Endothelial cell of umbilical vein (primary cell): ENCODE measurements around the gene ZFAND6. TPM values are rescaled to one million over a fixed set of nuclear protein-coding genes. Genes with fewer than 3 reads are reported as not detected.

Experiments used
- BruUV-seq: library from RNA; stranded (reverse); fragments of 400-500 nt; replicated peaks from 2 replicates; lab custom pipeline; 2021; lab: Mats Ljungman, UMichigan
- CTCF ChIA-PET: fragments of 300-600, 350-600 bp; sonication (Branson Sonifier 250); formaldehyde crosslinking; loops from one replicate; lab custom pipeline; 2021; ENCODE audit warnings: antibody characterized with exemption, inconsistent platforms; lab: Charles Lee
- POLR2A ChIA-PET: fragments of 300-600, 350-600 bp; sonication (Branson Sonifier 250); formaldehyde crosslinking; loops from one replicate; lab custom pipeline; 2021; ENCODE audit warnings: antibody characterized with exemption, inconsistent platforms; lab: Charles Lee
- DNase-seq: peaks from one replicate; pipeline ENCODE4 v3.0.0-alpha.2; 2011; ENCODE audit warnings: low read depth, low spot score
- FAIRE-seq: peaks from 2 replicates; lab custom pipeline; 2011; peaks lifted over from hg19 to GRCh38; lab: Jason Lieb, UNC
- H2AFZ ChIP-seq: 2 replicates; pipeline ENCODE4 v1.6.0; 2012; ENCODE audit warnings: low read depth, low read length, control low read depth, inconsistent platforms
- H3K27ac ChIP-seq: 2 replicates; pipeline ENCODE4 v1.5.1; 2011; ENCODE audit warnings: low read depth, mild to moderate bottlenecking, control low read depth, low read length, moderate library complexity; ENCODE audit not compliant: insufficient read depth
- H3K27me3 ChIP-seq, 2 experiments: 2 replicates each; pipeline versions ENCODE4 v1.6.0 to v1.6.1; 2011; ENCODE audit warnings: low read length in 2 of 2, mixed read lengths in 1 of 2; ENCODE audit not compliant: control insufficient read depth in 2 of 2, insufficient read depth in 2 of 2
- H3K36me3 ChIP-seq, 2 experiments: 2 replicates in 1 of 2; 3 replicates in 1 of 2; pipeline ENCODE4 v1.5.1; 2011; ENCODE audit warnings: low read length in 2 of 2, mild to moderate bottlenecking in 1 of 2, moderate library complexity in 1 of 2; ENCODE audit not compliant: control insufficient read depth in 2 of 2, insufficient read depth in 2 of 2; ENCODE audit errors: extremely low read depth in 1 of 2
- H3K4me1 ChIP-seq: 3 replicates; pipeline ENCODE4 v1.5.1; 2011; ENCODE audit warnings: mild to moderate bottlenecking, low read length; ENCODE audit not compliant: control insufficient read depth, insufficient read depth; ENCODE audit errors: extremely low read depth
- H3K4me2 ChIP-seq: 2 replicates; pipeline ENCODE4 v1.6.1; 2011; ENCODE audit warnings: low read length, control low read depth, mixed read lengths; ENCODE audit not compliant: insufficient read depth
- H3K4me3 ChIP-seq, 3 experiments: fragments of 200-600 bp in 1 of 3; sonication (generic), shearing (Covaris generic) in 1 of 3; replicated peaks in 1 of 3; 2 replicates each; pipeline ENCODE4 v1.5.1; 2011 to 2016; ENCODE audit warnings: control low read depth in 3 of 3, low read length in 3 of 3, mild to moderate bottlenecking in 2 of 3, inconsistent platforms in 1 of 3, low read depth in 1 of 3, moderate library complexity in 1 of 3; ENCODE audit not compliant: insufficient read depth in 1 of 3
- H3K79me2 ChIP-seq: 2 replicates; pipeline ENCODE4 v1.6.0; 2012; ENCODE audit warnings: low read length, inconsistent platforms; ENCODE audit not compliant: control insufficient read depth, insufficient read depth
- H3K9ac ChIP-seq: replicated peaks from 2 replicates; pipeline ENCODE3; 2011; ENCODE audit warnings: low read length, control low read depth; ENCODE audit not compliant: insufficient read depth; ENCODE audit errors: extremely low read depth
- H3K9me1 ChIP-seq: replicated peaks from 3 replicates; pipeline ENCODE4 v1.6.0; 2011; ENCODE audit warnings: mild to moderate bottlenecking, low read length; ENCODE audit not compliant: control insufficient read depth, insufficient read depth; ENCODE audit errors: extremely low read depth
- H3K9me3 ChIP-seq: replicated peaks from 2 replicates; pipeline ENCODE4 v1.5.1; 2012; ENCODE audit warnings: low read length, inconsistent platforms; ENCODE audit not compliant: control insufficient read depth, insufficient read depth
- H4K20me1 ChIP-seq: replicated peaks from 2 replicates; pipeline ENCODE3; 2011; ENCODE audit warnings: mild to moderate bottlenecking, low read length; ENCODE audit not compliant: control insufficient read depth, insufficient read depth; ENCODE audit errors: extremely low read depth
- EZH2 ChIP-seq: IDR thresholded peaks from 2 replicates; pipeline ENCODE4 v1.6.1; 2012; ENCODE audit warnings: borderline replicate concordance, low read depth, mild to moderate bottlenecking, moderate library complexity, low read length, inconsistent platforms; ENCODE audit not compliant: severe bottlenecking
- FOS ChIP-seq: IDR thresholded peaks from 2 replicates; pipeline ENCODE4 v1.6.1; 2011; ENCODE audit warnings: mild to moderate bottlenecking, low read length, moderate library complexity, borderline replicate concordance; ENCODE audit not compliant: insufficient read depth
- GATA2 ChIP-seq: IDR thresholded peaks from 2 replicates; pipeline ENCODE4 v1.7.0; 2011; ENCODE audit warnings: low read depth, mild to moderate bottlenecking, moderate library complexity, mixed read lengths, low read length; ENCODE audit not compliant: insufficient read length, insufficient read depth
- JUN ChIP-seq: IDR thresholded peaks from 2 replicates; pipeline ENCODE4 v1.6.1; 2011; ENCODE audit warnings: borderline replicate concordance, low read depth; ENCODE audit not compliant: insufficient read length, insufficient read depth
- MAX ChIP-seq: IDR thresholded peaks from 2 replicates; pipeline ENCODE4 v1.6.1; 2011; ENCODE audit not compliant: insufficient read depth, insufficient read length
- MYC ChIP-seq: IDR thresholded peaks from one replicate; pipeline ENCODE4 v1.6.1; 2011; ENCODE audit warnings: mild to moderate bottlenecking, low read depth, low read length
- POLR2A ChIP-seq: IDR thresholded peaks from 2 replicates; pipeline ENCODE4 v1.6.1; 2012; ENCODE audit warnings: low read depth, mild to moderate bottlenecking, control low read depth, low read length
- POLR2AphosphoS5 ChIP-seq: IDR thresholded peaks from 2 replicates; pipeline ENCODE4 v1.6.1; 2012; ENCODE audit warnings: low read depth, mild to moderate bottlenecking, control low read depth, low read length, moderate library complexity; ENCODE audit not compliant: insufficient read depth
- dilution Hi-C: fragments of 300-500 bp; cut with MboI; formaldehyde crosslinking; loops from one replicate; pipeline ENCODE4 v1.15.0; 2019; ENCODE audit warnings: low sequenced_read_pairs; ENCODE audit not compliant: extremely low pct_ligation_motif_present
- intact Hi-C: fragments of 100-400 bp; cut with micrococcal nuclease; formaldehyde crosslinking; loops from one replicate; pipeline ENCODE4 v1.10.0; 2022
- polyA plus RNA-seq, 4 experiments: library from polyadenylated mRNA; depleted of rRNA in 3 of 4; stranded (reverse) in 3 of 4; unstranded in 1 of 4; fragments of >200 nt; gene quantifications; 2 replicates each; pipeline versions ENCODE4 v1.2.1 to v1.2.3, GENCODE V29; 2011 to 2012; ENCODE audit warnings: missing spikeins in 1 of 4
- total RNA-seq: library from RNA; stranded (reverse); gene quantifications from 2 replicates; pipeline ENCODE4 v1.2.3, GENCODE V29; 2021

The ZFAND6 gene
- total and polyA plus RNA-seq, 2 donors (not counting 3 experiments of a cell fraction or from before 2014, with no cell fraction given): 50.3 to 97.9 TPM

- Histone ChIP-seq H3K9me3 (no peaks in the 10 kb centered on the region), H3K4me2 (no peak overlapping the region), H3K9ac (no peak overlapping the region), H3K4me1 (peaks cover 17% of the 10 kb centered on the region), H3K79me2 (peaks cover 49% of the 10 kb centered on the region), H3K27me3 (no peaks in the 10 kb centered on the region), H4K20me1 (peaks cover 3% of the 10 kb centered on the region), H2AFZ (no peak overlapping the region), H3K4me3 (no peak overlapping the region), H3K27ac (no peak overlapping the region), H3K9me1 (peaks cover 2% of the 10 kb centered on the region), H3K36me3 (no peaks in the 10 kb centered on the region)
- intact Hi-C loops: no loop called here
- ChIA-PET CTCF (no interaction called here), POLR2A (no interaction called here)
- no TSS peak for BruUV-seq
- no peak for FAIRE-seq
- dilution Hi-C loops: no loop called here
- no peak for DNase-seq
- no peak for TF ChIP-seq MYC
- no peak for TF ChIP-seq EZH2
Measured at GRCh38 chr15:80109388-80109787, 49.9 kb downstream of the ZFAND6 start.

- Histone ChIP-seq H3K27ac (no peak overlapping the region), H2AFZ (no peak overlapping the region), H3K9me3 (no peaks in the 10 kb centered on the region), H3K9ac (no peak overlapping the region), H3K4me1 (peaks cover 3% of the 10 kb centered on the region), H4K20me1 (peaks cover 7% of the 10 kb centered on the region), H3K9me1 (no peaks in the 10 kb centered on the region), H3K4me3 (no peak overlapping the region), H3K4me2 (no peak overlapping the region), H3K27me3 (no peaks in the 10 kb centered on the region), H3K79me2 (peaks cover 48% of the 10 kb centered on the region), H3K36me3 (no peaks in the 10 kb centered on the region)
- no TSS peak for BruUV-seq
- DNase-seq (no peak), FAIRE-seq (no peak)
- intact Hi-C loops (no loop called here), dilution Hi-C loops (no loop called here)
- POLR2A ChIA-PET: no interaction called here
- CTCF ChIA-PET: no interaction called here
- TF ChIP-seq GATA2: no peak
- no peak for TF ChIP-seq MYC
- no peak for TF ChIP-seq POLR2AphosphoS5
- TF ChIP-seq JUN: no peak
- TF ChIP-seq MAX: no peak
- TF ChIP-seq FOS: no peak
- no peak for TF ChIP-seq POLR2A
Measured at GRCh38 chr15:80110920-80111319, 51.4 kb downstream of the ZFAND6 start.
